22Rv1 (cell line): ENCODE measurements around the gene NLK.
"Not testable (repeated sequence)": the region's sequence is repeated elsewhere in the genome, so short reads cannot be mapped to it uniquely, and the experiment has no call there.

Experiments used
- H3K27ac ChIP-seq: fragments of 450-650 bp; 2 replicates; pipeline ENCODE4 v1.5.1; 2017
- ZFX ChIP-seq: fragments of 450-650 bp; IDR thresholded peaks from 2 replicates; pipeline ENCODE4 v1.6.1; 2017; ENCODE audit warnings: antibody characterized with exemption, borderline replicate concordance
- TF ChIP-seq, protein P1 (sequence below): fragments of 450-650 bp; IDR thresholded peaks from 2 replicates; pipeline ENCODE4 v1.5.1; 2017; ENCODE audit warnings: mild to moderate bottlenecking

The NLK gene

DNA sequence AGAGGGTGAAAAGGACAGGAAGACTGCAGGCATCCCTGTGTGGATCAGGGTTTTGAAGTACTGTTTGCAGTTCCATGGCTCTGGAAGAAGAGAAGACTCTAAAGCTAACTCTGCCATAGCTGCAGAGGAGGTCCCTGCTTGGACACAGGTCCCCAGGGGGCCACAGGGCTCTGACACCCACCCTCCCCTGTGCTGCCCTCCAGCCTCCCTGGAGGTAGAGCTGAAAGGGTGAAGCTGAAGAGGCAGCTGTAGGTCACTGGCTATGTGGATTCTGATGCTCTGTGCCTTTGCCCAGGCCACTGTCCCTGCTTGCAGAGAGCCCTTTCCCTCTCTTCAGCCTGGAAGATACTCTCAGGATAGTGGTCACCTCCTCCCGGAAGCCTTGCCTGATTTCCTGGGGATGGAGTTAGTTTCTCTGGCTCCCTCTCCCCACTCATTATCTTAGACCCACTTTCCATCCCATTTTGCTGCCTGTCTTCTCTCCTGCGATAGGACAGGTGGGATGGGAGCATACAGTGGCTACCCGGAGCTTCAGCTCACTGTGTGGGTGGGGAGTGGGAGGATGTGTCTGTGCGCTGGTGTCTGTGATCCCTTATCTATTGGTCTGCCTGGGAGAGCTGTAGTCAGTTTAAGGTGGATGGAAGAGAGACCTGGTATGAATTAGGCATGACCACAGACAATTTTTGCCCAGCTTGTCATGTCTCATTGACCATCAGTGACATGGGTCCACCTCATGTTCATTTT is 186.7 kb downstream of the NLK start:
- peak overlapping the region; percentile 93; the same call in 1 of the 2 replicates for H3K27ac ChIP-seq
- no peak for TF ChIP-seq ZFX
- TF ChIP-seq, protein P1, sequence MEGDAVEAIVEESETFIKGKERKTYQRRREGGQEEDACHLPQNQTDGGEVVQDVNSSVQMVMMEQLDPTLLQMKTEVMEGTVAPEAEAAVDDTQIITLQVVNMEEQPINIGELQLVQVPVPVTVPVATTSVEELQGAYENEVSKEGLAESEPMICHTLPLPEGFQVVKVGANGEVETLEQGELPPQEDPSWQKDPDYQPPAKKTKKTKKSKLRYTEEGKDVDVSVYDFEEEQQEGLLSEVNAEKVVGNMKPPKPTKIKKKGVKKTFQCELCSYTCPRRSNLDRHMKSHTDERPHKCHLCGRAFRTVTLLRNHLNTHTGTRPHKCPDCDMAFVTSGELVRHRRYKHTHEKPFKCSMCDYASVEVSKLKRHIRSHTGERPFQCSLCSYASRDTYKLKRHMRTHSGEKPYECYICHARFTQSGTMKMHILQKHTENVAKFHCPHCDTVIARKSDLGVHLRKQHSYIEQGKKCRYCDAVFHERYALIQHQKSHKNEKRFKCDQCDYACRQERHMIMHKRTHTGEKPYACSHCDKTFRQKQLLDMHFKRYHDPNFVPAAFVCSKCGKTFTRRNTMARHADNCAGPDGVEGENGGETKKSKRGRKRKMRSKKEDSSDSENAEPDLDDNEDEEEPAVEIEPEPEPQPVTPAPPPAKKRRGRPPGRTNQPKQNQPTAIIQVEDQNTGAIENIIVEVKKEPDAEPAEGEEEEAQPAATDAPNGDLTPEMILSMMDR, result no peak

DNA sequence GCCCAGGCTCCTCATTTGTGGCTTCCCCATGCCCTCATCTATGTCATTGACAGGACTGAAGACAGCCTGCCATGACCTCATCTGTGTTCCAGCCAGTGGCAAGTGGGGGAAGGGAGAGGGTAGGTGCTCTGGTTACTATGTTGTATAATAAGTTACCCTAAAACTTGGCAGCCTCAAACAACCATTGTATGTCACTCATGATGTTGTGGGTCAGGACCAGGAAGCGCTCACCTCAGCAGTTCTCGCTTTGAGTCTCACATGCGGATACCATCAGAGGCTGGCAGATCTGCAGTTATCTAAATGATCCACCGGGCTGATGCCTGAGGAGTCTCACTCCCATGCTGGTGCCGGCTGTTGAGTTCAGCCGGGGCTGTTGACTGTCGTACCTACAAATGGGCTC is 187.5 kb downstream of the NLK start:
- H3K27ac ChIP-seq, result no peak overlapping the region
- TF ChIP-seq, protein P1, result no peak
- no peak for TF ChIP-seq ZFX

DNA sequence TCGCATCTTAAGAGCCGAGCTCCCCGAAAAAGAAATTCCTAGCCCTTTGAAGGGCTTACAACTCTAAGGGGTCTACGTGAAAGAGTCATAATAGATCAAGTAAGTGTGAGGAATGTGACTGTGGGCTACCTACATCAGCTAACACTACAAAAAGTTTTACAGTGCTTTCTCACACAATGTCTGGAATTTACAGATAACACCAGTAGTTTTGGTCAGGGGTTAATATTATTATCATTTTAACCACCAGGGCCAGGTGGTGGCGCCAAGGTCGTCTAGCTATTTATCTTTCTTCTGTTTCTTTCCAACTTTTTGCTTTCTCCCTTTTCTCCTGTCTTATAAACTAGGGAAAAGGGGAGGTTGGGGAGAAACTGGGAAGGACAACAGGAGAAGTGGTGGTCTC is 188.1 kb downstream of the NLK start:
- not testable (repeated sequence) for H3K27ac ChIP-seq

DNA sequence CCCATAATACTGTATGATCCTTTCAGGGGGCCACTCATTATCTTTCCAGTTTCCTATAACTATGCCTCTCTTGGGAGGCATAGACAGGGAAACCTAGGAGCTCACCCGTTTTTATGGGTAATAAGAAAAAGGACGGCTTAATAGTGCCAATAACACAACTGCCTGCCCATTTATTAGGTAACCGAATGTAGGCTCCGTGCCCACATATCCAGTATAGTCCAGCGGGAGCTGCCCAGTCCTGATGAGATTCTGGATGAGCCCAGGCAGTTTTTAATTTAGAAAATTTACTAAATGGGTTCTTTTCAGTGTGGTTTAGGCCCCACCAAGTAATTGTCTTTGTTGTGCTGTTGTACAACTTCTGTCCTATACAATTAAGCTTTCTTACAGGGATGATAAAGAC is 189.1 kb downstream of the NLK start:
- not testable (repeated sequence) for H3K27ac ChIP-seq

DNA sequence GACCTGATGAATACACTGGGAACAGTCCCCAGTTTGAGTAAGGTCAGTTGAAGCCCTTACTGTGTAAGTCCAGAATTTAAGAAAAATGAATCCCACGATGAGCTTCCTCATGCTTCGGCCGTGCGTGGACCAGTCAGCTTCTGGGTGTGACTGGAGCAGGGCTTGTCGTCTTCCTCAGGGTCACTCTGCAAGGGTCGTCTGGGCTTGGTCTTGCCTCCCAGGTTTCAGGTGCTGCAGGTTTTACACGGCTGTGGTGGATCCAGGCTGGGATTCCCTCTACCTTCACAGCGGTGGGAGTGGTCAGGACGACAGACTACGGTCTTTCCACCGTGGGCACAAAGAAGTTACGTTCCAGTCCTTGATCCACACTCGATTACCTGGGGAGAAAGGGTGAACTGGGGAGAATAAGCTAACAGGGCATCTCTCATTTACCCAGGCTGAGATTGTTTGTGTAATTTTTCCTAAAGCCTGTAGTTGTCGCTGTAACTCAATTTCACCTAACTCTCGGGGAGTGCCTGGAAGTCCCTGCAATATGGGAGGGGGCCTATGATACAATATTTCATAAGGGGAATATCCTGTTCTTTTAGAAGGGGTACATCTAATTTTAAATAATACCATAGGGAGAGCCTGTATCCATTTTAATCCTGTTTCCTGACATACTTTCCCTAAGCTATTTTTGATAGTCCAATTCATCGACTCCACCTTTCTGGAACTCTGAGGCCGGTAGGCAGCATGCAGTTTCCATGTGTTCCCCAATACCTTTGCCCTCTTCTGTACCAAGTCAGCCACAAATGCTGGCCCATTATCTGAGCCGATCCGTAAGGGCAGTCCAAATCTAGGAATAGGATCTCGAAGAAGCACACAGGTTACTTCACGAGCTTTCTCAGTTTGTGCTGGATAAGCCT is 190.7 kb downstream of the NLK start:
- H3K27ac ChIP-seq, result peak overlapping the region; percentile 78
- TF ChIP-seq, protein P1, result peak; percentile 82

DNA sequence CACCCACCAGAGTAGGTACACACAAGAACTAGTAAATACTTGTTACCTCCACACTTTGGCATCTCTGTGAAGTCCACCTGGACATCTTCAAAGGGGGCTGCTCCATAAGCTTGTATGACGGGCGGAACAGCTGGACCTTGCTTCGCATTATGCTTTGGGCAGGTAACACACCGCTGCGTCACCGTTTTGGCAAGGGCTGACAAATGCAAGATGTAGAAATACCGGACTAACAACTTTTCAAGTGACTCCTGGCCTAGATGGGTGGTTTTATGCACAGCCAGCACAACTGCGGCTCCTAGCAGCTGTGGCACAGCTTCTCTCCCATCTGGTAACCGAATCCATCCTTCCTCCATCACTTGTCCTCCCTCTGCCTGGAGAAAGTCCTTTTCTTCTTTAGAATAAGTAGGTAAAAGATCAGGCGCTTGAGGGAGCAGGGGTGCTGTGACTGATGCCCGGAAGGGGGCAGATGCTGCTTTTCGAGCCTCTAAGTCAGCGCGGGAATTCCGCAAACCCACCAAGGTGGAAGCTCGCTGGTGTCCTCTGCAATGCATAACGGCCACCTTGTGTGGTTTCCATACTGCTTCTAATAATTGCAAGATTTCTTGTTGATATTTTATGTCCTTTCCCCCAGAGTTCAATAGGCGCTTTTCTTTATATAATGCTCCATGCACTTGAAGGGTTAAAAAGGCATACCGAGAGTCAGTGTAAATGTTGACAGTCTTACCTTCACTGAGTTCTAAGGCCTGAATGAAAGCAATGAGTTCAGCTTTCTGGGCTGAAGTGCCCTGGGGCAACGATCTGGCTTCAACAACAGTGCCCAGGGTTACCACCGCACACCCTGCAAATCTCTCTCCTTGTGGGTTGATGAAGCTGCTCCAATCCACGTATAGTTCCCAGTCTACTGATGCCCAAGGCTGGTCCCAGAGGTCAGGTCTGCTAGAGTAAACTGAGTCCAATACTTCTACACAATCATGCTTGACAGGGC is 191.7 kb downstream of the NLK start:
- peak overlapping the region; percentile 78 for H3K27ac ChIP-seq

DNA sequence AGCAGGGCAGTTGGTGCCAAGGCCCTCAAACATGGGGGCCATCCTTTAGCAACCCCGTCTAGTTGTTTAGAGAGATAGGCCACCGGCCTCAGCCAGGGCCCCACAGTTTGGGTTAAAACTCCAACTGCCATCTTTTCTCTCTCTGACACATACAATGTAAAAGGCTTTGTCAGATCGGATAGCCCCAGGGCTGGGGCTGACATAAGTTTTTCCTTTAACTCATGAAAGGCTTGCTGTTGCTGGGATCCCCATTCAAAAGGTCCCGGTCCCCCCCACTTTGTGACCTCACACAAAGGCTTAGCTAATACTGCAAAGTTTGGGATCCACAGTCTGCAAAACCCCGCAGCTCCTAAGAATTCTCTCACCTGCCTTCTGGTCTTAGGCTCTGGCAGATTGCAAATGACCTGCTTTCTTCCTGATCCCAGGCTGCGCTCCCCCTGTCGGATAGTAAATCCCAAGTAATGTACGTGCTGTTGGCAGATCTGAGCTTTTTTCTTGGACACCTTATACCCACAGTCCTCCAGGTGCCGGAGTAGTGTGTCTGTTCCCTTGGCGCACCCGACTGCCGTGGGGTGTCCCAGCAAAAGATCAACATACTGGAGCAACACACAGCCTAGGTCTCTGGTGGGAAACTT is 192.7 kb downstream of the NLK start:
- H3K27ac ChIP-seq, result not testable (repeated sequence)

DNA sequence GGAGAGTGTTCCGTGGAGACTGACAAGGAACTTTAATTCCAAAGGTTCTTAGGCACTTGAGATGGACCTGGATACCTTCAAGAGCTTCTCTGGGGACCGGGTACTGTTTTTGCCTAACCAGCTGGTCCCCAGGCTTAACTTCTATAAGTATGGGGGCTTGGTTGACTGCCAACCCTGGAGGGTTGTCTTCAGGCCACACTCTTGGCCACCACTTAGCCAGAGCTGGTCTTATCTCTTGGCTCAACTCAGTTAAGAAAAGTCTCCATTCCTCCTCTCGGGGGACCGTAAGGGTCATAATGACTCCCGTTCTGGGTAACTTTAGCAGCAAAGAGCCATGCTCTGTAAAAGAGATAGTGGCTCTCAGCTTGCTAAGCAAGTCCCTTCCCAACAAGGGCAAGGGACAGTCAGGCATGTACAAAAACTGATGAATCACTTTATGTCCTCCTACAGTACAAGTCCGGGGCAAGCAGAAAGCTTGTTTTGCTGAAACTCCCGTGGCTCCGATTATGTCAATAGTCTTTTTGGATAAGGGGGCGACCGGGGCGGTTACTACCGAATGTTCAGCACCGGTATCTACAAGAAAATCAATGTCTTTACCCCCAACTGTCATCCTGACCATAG is 193.7 kb downstream of the NLK start:
- not testable (repeated sequence) for H3K27ac ChIP-seq

DNA sequence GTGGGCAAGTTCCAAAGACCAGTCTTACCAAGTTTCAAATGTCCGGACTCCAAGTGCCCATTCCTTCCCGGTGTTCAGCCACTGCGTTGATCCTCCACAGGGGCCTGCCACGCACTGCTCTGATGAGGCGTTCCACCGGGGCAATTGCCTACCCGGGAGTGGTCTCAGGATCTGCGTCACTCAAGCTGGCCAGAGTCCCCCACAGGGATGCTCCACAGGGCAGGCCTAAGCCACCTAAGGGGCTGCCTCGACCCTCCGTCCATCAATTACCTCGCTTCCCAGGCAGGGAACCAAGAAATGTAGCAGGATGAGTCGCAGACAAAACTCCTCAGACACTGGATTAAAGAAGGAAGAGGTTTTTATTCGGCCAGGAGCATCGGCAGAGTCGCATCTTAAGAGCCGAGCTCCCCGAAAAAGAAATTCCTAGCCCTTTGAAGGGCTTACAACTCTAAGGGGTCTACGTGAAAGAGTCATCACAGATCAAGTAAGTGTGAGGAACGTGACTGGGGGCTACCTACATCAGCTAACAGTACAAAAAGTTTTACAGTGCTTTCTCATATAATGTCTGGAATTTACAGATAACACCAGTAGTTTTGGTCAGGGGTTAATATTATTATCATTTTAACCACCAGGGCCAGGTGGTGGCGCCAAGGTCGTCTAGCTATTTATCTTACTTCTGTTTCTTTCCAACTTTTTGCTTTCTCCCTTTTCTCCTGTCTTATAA is 196.2 kb downstream of the NLK start:
- H3K27ac ChIP-seq, result not testable (repeated sequence)
- TF ChIP-seq, protein P1, result peak; percentile 31; the same call in 1 of the 2 replicates
